ENCODE data around the gene HTR6. TPM values are rescaled to one million over a fixed set of nuclear protein-coding genes. Genes with fewer than 3 reads are reported as not detected.
A peak's percentile ranks its signal among the peaks of the same experiment; 100 is the strongest.
"Not testable (repeated sequence)": the region's sequence is repeated elsewhere in the genome, so short reads cannot be mapped to it uniquely, and the experiment has no call there.

Gene HTR6
- total RNA-seq, 4 donors from 2014 or later, result not detected

DNA sequence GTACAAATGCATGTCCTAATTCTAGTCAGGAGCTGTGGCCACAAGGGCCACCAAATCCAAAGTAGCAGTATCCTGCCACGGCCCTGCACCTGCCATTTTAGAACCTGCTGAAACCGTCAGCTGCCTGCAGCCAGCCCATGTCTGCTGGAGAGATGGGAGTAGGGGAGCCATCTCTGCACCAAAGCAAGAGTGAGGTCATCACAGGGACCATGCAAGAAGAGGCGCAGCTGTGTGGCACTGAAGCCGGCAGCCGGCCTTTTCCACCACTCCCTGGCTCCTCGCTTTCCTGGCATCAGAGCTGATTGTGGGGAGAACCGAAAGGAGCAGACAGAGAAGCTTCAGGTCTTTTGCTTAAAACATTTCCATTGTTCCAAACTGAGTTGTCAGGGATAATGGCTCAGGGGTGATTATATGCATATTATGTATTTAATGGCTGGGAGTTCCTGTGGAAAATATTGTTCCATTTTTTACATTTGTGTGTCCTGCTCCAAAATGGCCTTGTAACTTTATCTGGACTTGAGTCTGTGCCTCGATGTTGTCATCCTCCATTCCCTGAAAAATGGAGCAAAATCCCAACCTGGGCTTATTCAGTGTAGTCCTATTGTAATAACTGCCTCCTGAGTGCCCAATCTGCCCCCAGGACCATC is 39.3 kb upstream of the HTR6 start:
- TF ChIP-seq POLR2A (IDR thresholded peaks at IDR 0.05), result no peak
- TF ChIP-seq, protein P1, sequence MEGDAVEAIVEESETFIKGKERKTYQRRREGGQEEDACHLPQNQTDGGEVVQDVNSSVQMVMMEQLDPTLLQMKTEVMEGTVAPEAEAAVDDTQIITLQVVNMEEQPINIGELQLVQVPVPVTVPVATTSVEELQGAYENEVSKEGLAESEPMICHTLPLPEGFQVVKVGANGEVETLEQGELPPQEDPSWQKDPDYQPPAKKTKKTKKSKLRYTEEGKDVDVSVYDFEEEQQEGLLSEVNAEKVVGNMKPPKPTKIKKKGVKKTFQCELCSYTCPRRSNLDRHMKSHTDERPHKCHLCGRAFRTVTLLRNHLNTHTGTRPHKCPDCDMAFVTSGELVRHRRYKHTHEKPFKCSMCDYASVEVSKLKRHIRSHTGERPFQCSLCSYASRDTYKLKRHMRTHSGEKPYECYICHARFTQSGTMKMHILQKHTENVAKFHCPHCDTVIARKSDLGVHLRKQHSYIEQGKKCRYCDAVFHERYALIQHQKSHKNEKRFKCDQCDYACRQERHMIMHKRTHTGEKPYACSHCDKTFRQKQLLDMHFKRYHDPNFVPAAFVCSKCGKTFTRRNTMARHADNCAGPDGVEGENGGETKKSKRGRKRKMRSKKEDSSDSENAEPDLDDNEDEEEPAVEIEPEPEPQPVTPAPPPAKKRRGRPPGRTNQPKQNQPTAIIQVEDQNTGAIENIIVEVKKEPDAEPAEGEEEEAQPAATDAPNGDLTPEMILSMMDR (IDR thresholded peaks at IDR 0.05), result no peak
- no peak for DNase-seq

DNA sequence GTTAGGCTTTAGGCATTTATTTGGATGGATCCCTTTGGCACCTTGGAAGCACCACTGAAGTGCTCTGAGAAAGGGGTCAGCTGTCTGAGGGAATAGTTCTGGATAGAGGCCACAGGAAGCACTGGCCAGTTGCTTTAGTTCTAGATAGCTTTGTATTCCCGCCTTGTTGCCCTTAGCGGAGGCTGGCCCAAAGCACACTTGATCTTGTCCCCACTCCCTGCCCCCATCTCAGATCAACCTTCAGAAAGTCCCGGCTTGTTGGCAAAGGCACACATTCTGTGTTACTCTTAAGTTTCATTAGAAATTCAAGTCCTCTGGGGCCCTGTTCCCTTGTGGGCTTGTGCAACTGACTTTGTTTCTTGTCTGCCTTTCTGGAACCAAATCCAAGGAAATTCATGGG is 35.8 kb upstream of the HTR6 start:
- Histone ChIP-seq H3K27ac (no peak overlapping the region), H3K4me3 (replicated peaks in 1 of 3) (no peak overlapping the region), H3K4me1 (no peaks in the 10 kb centered on the region), H3K36me3 (peaks cover 14 to 23% of the 10 kb centered on the region in 2 donors), H3K9me3 (no peaks in the 10 kb centered on the region), H3K27me3 (no peaks in the 10 kb centered on the region)
- TF ChIP-seq, protein P1 (IDR thresholded peaks at IDR 0.05), result no peak
- no peak for TF ChIP-seq POLR2A (IDR thresholded peaks at IDR 0.05)
- peak in 1 of 2 donors; percentile 35 for DNase-seq
- 41 to 73% methylated on average over 3 of the region's 3 CpGs for whole genome bisulfite sequencing, 2 donors
- intact Hi-C loops (cut with DNase I), result no loop called here

More for the DNA sequence above, 39.3 kb upstream of the HTR6 start:
- Histone ChIP-seq H3K27ac (no peak overlapping the region), H3K36me3 (peaks cover 14 to 23% of the 10 kb centered on the region in 2 donors), H3K4me3 (replicated peaks in 1 of 3) (no peak overlapping the region), H3K9me3 (no peaks in the 10 kb centered on the region), H3K27me3 (no peaks in the 10 kb centered on the region), H3K4me1 (peaks cover 20 to 25% of the 10 kb centered on the region in 2 donors)
- 87 to 88% methylated on average over 8 of the region's 8 CpGs for WGBS, 2 donors
- intact Hi-C loops (cut with DNase I), result no loop called here

DNA sequence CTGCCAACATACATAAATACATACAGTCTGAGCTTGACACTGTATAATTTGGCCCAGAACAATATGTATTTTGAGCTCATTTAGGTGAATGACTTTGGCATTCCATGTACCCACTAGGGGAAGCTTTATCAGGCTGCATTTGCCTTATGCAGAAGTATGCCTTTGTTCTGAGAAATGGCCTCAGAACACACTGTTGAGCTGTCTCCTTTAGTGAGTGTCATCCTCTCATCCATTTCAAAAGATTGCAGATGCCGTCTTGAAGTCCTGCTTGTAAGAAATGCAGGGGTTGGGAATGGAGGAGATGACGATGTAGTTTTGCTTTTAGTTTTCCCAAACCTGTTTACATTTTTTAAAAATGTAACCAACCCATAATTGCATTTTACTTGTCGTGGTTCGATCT is 35.3 kb upstream of the HTR6 start:
- WGBS, 2 donors, result 72 to 87% methylated on average over 4 of the region's 4 CpGs
- Histone ChIP-seq H3K9me3 (no peaks in the 10 kb centered on the region), H3K27me3 (no peaks in the 10 kb centered on the region), H3K36me3 (peaks cover 14 to 23% of the 10 kb centered on the region in 2 donors), H3K27ac (no peak overlapping the region), H3K4me1 (no peaks in the 10 kb centered on the region), H3K4me3 (replicated peaks in 1 of 3) (no peak overlapping the region)
- DNase-seq, result no peak
- TF ChIP-seq, protein P1 (IDR thresholded peaks at IDR 0.05), result no peak
- no peak for TF ChIP-seq POLR2A (IDR thresholded peaks at IDR 0.05)
- intact Hi-C loops (cut with DNase I), result no loop called here

DNA sequence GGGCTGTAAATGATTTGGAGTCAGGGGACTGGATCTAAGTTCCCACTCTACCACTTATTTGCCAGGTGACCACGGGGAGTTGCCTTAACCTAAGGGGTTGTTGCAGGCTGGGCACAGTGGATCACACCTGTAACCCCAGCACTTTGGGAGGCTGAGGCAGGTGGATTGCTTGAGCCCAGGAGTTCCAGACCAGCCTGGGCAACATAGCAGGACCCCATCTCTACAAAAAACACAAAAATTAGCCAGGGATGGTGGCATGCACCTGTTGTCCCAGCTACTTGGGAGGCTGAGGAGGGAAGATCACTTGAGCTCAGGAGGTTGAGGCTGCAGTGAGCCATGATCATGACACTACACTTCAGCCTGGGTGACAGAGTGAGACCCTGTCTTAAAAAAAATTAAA is 34.5 kb upstream of the HTR6 start:
- H3K4me3 ChIP-seq (replicated peaks in 1 of 3); intact Hi-C loops (cut with DNase I); H3K9me3 ChIP-seq; H3K27me3 ChIP-seq; H3K4me1 ChIP-seq; DNase-seq; H3K27ac ChIP-seq: not testable (repeated sequence)
- 91 to 100% methylated on average over 1 of the region's 1 CpG for WGBS, 2 donors
- peaks cover 14 to 22% of the 10 kb centered on the region in 2 donors for H3K36me3 ChIP-seq

DNA sequence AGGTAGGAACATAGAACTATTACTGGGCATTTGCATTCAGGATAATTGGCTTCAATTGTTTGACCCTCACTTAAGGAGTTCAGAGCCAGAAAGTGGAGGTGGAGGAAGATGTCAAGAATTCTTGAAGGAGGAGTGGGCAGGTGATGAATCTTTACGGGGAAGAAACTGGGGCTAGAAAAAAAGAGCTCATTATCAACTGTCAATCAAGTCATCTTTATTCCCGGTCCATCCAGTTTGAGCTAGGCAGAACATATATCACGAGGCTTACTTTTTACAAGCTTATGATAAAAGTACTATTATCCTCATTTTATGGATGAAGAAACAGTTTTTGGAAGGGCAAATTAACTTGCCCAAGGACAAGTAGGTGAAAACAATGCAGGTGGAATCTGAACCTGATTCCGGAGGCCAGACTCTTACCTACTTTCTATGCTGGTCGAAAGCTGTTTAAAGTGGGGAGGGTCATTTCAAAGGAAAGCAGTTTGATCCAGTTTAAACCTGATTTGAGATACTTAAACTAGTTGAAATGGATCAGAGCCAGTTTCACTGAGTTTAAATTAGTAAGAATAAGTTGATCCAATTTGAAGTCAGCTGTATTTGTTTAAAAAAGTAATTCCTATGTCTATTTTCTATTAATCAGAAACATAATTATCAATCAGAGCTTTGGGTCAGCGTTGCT is 33.8 kb upstream of the HTR6 start:
- Histone ChIP-seq H3K27me3 (no peaks in the 10 kb centered on the region), H3K4me3 (replicated peaks in 1 of 3) (no peak overlapping the region), H3K36me3 (peaks cover 14 to 16% of the 10 kb centered on the region in 2 donors), H3K27ac (no peak overlapping the region), H3K4me1 (no peaks in the 10 kb centered on the region), H3K9me3 (no peaks in the 10 kb centered on the region)
- intact Hi-C loops (cut with DNase I), result no loop called here
- whole genome bisulfite sequencing, 2 donors, result 76 to 77% methylated on average over 6 of the region's 6 CpGs
- TF ChIP-seq POLR2A (IDR thresholded peaks at IDR 0.05), result no peak
- TF ChIP-seq, protein P1 (IDR thresholded peaks at IDR 0.05), result no peak
- DNase-seq, result no peak
